Pons (tissue), 1 donor: ENCODE results near the gene CRLF2.
"Not testable (repeated sequence)": the region's sequence is repeated elsewhere in the genome, so short reads cannot be mapped to it uniquely, and the experiment has no call there.

Source experiments
- DNase-seq: peaks from one replicate; pipeline ENCODE4 v3.0.0-alpha.2; 2016; ENCODE audit warnings: low spot score

The CRLF2 gene, protein sequence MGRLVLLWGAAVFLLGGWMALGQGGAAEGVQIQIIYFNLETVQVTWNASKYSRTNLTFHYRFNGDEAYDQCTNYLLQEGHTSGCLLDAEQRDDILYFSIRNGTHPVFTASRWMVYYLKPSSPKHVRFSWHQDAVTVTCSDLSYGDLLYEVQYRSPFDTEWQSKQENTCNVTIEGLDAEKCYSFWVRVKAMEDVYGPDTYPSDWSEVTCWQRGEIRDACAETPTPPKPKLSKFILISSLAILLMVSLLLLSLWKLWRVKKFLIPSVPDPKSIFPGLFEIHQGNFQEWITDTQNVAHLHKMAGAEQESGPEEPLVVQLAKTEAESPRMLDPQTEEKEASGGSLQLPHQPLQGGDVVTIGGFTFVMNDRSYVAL

DNA sequence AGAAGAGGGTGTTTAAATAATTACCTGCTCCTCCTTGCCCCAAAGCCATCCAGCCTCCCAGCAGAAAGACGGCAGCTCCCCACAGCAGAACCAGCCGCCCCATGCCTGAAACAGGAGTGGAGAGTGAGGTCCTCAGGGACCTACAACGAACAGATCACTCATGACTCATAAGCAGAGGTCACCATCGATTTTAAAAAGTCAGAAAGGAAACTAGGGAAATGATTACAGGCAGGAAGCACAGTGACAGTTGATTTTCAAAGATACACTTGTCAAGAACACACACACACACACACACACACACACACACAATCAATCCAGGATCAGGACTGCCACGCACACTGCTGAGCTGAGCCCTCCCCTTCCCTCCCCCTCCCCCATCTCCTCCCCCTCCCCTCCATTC, at the start of gene CRLF2:
Gene CRLF2, minus strand, starts transcription at position 118 of the 400 bp plus-strand sequence. Its CDS starts 15 bp downstream, at position 103.
- DNase-seq, result no peak

DNA sequence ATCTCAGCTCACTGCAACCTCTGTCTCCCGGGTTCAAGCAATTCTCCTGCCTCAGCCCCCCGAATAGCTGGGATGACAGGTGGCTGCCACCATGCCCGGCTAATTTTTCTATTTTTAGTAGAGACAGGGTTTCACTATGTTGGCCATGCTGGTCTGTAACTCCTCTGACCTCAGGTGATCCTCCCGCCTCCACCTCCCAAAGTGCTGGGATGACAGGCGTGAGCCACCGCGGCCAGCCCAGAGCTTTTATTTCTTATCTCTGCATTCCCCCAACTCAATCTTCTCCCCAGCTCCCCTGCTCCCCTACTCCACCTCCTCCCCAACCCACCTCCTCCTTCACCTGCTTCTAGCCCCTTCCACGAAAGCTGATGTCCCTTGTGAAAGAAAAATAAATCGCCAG, 49.3 kb upstream of the CRLF2 start:
- not testable (repeated sequence) for DNase-seq

DNA sequence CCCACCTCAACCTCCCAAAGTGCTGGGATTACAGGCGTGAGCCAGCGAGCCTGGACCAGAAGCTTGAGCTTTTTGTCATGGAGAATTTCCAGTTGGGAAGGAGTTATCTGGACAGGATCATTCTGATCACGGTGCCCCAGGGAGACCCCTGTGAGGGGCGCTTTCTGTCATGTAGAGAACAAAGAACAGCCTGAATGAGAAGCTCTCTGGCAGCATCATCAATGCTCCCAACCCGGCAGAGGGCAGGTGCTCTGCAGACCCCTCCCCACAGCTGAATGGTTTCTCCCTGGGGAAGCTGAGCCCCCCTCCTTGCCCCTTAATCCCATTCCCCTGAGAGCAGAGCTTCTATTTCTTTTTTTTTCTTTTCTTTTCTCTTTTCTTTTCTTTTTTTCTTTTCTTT, 48.8 kb upstream of the CRLF2 start:
- DNase-seq, result no peak

DNA sequence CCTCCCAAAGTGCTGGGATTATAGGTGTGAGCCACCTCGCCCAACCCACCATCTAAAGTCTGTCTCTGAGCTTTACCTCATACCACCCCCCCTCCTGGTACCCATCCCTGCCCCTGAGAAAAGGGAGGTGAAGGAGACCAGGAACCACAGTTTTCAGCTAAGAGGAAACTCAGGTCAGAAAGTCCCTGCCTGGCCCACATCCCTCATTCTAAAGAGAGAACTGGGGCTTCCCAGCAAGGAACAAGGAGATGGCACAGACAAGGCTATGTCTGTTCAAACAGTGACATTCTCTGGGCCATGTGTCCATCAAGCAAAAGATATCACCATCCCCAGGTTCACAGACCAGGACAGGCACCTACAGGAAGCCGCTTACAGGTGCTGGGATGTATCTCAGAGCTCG, 40.4 kb upstream of the CRLF2 start:
- DNase-seq, result no peak

DNA sequence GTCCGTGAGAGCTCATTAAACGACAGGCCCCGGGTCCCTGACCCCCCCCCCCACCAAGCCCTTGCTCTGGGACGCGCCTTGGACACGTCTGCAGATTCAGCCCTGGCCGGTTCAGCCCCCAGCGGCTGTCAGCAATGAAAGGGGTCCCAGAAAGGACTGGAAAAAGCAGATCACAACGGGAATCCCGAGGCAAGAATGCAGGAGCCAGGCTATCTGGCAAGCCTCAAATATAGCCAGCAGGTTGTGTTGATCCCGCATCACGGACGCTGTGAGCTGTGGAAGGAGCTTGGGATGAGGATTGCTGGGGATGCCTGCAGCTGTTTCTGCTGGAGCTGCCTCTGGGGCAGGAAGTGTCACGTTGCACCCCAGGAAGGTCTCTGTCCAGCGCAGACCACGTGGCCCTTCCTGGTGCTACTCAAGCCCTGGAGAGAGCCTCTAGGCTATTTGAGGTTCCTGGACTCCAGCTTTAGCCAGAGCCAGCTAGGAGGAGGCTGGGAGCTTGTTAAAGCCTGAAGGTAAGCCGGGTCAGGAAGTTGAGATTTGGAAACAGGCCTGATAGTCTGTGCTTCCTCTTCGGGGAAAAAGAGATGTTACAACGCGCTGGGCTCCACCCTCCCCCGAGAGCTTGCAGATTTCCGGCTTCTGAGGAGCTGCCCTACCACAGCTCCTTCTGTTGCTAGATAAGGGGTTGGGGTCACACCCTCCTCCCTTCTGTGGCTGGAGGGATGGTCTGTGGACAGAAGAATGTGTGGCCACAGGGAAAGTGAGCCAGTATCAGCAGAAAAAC, 36.8 kb upstream of the CRLF2 start:
- peak; percentile 76 for DNase-seq

DNA sequence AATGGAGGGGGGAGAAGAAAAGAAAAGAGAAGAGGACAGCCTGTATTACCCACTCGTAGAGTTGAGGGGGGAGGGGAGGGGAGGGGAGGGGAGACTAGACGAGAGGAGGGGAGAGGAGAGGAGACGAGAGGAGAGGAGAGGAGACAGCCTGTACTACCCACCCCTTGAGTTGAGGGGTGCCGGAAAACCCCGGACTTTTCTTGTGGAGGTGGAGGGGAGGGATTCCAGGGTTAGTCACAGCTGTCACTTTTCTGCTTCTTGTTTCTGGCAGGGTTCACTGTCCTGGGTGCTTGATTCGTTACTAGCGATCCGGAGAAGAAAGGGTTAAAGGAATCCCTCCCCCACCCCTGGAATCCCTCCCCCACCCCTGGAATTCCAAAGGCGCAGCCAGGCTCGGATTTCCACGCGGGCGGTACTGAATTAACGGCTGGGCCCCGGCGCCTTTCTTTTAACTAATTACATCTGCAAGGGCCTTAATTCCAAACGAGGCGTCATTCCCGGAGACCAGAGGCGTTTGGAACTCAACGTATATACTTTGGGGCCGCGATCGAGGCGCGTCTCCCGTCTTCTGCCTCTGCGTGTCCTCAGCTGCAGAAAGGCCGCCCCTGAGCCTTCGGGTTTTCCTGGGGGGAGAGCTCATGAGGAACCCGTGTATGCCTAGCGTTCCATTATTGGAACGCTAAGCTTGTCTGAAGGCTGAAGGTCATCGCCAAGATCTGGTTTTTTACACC, 36.0 kb upstream of the CRLF2 start:
- DNase-seq, result no peak

DNA sequence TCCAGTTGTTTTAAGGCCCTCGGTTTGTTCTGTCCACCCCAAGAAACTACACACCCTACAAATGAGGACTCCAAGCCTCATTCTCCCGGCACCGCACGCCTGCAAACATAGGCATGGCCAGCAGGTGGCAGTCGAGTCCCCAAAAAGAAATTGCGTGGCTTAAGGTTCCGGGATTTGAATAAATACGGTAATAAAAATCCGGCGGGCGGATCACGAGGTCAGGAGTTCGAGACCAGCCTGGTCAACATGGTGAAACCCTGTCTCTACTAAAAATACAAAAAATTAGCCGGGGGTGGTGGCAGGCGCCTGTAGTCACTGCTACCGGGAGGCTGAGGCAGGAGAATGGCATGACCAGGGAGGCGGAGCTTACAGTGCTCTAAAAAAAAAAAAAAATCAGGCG, 34.4 kb upstream of the CRLF2 start:
- peak; percentile 25 for DNase-seq

DNA sequence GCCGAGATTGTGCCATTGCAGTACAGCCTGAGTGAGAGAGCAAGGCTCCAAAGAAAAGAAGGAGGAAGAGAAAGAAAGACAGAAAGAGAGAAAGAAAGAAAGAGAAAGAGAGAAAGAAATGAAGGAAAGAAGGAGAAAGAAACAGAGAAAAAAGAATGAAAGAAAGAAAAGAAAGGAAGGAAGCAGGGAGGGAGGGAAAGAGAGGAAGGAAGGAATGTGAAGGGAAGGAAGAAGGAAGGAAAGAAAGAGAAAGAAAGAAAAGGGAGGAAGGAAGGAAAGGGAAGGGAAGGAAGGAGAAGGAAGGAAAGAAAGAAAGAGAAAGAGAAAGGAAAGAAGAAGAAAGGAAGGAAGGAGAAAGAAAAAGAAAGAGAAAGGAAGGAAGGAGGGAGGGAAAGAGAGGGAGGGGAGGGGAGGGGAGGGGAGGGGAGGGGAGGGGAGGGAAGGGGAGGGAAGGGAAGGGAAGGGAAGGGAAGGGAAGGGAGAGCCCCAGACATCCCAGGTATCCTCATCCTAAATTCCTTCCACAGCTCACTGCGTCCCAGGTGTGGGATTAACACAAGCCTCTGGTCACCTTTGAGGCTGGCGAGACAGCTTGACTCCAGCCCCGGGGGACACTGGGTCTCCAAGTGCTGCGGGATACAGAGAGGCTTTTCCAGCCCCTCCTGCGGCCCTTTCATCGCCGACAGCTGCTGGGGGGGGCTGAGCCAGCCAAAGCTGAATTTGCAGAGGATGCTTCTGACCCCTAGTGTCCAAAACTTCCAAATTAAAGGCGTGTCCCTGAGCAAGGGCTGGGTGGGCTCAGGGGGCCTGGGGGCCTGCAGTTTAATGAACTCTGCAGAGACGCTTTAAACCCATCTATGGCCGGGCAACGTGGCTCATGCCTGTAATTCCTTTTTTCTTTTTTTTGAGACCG, 32.0 kb upstream of the CRLF2 start:
- DNase-seq, result no peak

DNA sequence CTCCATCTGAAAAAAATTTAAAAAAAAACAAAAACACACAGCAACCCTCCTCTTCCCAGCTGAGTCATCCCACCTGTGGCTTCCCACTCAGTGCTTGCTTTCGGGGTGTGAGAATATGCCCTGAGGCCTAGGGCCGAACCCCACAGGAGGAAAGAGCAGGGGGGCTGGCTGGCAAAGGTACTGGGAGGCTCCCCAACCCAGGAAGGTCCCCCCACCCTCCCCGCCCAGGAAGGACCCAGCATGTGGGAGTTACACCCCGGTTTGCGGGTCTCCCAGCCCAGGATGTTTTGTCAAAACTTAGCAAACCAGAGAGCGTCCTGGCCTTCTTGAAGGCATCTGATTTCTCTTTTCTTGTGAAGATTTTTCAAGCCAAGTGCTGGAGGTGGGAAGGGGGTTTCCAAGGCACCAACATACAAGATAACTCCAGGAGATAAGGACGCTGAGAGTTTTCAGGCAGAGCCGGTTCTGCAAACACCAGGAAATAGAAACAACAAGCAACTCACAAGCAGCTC, 30.5 kb upstream of the CRLF2 start:
- no peak for DNase-seq

DNA sequence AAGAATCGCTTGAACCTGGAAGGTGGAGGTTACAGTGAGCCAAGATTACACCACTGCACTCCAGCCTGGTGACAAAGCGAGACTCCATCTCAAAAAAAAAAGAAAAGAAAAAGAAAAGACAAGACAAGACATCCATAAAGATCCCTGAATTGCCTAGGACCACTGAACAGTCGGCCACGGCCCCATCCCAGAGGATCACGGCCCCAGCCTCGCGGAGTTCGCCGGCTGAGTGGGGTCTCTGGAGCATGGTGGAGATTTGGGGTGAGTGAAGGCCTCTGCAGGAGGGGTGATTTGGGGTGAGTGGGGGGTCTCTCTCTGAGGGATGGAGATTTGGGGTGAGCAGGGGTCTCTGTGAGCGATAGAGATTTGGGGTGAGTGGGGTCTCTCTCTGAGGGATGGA, 28.1 kb upstream of the CRLF2 start:
- not testable (repeated sequence) for DNase-seq

DNA sequence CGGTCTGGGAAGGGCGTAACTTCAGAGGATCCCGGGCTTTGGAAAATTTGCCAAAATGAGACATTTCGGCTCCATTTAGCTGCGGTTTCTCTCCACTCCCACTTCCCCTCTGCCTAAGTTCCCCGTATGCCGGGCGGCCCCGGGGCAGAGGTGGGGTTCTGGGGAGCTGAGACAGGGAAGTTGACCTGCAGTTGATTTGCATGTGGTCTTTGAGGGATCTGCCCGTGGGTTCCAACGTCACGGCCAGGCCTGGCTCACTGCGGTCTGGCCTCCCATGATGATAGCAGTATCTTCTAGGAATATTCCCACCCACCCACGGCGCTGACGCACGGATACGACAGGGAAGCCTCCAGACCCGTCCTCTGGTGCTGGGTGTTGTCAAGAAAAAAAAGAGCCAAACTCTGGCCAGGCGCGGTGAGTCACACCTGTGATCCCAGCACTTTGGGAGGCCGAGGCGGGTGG, 27.3 kb upstream of the CRLF2 start:
- peak; percentile 65 for DNase-seq

DNA sequence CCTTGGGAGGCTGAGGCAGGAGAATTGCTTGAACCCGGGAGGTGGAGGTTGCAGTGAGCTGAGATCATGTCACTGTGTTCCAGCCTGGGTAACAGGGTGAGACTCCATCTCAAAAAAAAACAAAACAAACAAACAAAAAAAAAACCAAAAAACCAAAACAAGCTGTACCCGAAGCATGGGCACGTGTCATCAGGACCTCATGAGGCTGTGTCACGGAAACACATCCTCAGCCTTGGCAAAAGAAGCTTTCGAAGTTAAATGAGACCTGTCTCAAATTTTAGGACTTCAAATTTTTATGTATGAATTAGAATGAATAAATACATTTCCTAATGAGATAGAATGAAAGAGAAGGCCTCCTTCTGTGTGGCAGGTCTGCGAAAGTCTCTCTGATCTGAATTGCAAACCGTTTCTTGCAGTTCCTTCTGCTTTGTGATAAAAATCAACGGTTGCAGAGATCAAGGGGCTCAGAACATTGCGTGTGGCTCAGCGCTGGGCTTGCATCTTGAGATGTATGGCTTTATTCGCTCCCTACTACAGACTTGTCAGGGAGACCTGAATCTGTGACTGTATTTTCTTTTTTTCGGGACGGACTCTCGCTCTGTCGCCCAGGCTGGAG, 19.5 kb upstream of the CRLF2 start:
- no peak for DNase-seq

DNA sequence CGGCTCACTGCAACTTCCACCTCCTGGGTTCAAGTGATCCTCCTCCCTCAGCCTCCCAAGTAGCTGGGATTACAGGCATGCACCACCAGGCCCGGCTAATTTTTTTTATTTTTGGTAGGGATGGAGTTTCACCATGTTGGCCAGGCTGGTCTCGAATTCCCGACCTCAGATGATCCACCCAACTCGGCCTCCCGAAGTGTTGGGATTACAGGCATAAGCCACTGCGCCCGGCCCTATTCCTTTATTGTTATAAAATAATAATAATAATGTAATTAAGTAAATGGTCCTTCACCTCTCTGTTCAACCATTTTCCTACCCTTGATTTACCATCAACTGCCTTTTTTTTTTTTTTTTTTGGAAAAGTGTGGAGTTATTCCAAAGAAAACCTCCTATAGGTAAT, 15.7 kb upstream of the CRLF2 start:
- DNase-seq, result not testable (repeated sequence)

DNA sequence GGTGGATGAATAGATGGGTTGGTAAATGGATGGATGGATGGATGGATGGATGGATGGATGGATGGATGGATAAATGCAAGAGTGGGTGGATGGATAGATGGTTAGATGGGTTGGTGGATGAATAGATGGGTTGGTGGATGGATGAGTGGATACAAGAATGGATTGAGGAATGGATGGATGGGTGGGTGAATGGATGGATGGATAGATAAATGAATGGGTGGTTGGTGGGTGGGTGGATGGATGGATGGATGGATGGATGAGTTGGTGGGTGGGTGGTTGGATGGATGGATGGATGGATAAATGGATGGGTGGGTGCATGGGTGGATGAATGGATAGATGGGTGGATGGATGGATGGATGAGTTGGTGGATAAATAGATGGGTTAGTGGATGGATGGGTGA, 13.8 kb upstream of the CRLF2 start:
- DNase-seq, result no peak

DNA sequence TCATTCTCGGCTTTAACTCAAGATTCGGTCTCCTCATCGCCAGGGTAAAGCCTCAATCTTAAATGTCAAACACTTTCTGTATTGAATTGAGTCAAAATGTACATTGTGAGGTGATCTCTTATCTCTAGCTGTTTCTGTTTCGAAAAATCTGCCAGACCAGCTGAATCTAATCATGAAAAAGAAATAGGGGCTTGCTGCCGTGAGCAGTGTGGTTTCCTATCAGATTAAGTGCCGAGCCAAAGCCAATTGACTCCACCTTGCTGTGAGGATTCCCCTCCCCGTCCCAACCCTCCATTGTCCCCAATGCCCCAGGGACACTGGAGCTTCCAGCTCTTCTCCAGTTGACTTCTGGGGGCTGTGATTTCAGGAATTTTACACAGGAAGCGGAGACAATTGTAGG, 12.5 kb upstream of the CRLF2 start:
- no peak for DNase-seq

DNA sequence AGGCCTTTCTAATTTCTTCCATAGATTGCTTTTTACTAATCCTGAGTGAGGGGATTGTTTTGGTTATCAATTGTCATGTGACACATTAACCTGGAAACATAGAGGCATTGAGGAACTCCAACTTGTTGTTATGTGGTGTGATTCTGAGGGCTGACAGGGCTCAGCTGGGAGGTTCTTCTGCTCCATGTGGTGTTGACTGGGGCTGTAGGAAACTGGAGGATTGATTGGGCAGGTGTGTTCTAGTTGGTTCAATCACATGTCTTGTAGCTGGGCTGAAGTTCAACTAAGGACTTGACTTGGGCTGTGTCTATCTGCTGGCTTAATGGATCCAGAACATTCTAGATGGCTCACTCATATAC, 10.8 kb upstream of the CRLF2 start:
- DNase-seq, result no peak

DNA sequence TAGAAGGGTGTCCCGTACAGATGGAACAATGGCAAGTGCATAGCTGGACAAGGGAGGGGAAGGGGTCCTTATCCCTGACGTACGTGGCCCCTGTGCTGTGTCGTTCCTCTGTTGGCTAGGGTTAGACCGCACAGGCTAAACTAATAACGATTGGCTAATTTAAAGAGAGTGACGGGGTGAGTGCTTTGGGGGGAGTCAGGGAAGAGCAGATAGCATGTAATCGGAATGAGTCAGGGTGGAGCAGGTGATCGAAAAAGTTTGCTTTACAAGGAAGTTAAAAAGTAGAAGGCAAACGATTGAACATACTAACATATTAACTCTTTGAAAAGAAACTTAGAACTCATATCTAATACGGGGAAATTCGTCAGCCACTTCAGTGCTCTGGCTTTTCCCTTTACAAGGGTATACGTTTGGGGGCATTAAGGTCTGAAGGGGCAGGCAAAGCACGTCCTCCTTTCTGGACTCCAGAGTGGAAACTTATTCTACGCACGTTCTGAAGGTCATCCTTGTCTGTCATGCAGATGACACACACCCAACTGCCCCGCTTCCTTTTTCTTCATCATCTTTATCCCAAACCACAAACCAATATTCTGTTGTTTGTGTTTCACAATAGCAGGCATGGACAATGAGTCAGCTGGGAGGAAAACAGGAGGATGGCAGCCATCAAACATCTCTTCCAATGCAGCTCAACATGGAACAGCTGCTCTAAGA, 10.2 kb upstream of the CRLF2 start:
- DNase-seq, result no peak

DNA sequence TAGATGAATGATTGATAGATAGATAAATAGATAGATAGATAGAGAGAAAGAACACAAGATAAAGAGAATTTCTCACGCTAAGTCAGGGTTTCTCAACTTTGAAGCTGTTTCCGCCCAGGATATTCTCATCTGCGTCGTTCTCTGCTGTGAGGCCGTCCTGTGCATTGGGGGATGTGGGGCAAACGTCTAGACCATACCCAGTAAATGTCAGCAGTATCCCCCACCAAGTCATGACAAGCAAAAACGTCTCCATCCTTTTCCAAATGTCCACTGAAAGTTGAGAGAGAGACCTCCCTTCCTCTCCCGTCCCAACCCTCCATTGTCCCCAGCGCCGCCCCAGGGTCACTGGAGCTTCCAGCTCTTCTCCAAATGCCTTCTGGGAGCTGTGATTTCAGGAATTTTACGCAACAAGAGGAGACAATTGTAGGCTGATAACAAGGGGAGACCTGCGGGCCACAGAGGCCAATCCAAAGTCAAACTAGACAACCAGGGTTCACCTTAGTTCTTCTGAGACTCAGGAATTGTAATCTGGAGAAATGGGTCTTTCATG, 8.9 kb upstream of the CRLF2 start:
- no peak for DNase-seq

DNA sequence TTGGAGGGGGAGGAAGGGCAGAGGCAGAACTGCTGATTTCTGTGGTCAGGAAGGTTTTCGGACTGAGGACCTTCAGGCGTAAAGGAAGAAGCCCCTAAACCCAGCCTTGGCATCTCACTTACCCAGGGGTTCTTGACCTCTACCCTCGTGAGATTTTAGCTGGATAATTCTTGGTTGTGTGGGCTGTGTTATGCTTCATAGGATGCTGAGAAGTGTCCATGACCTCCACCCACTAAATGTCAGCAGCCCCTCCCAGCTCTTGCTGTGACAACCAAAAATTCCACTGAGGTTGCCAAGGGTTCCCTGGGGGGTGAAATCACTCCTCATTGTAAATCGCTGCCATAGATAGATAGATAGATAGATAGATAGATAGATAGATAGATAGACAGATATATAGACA, 5.8 kb upstream of the CRLF2 start:
- no peak for DNase-seq
